Stomach (tissue), 9 donors: ENCODE measurements around the gene PCBD1. TPM values are rescaled to one million over a fixed set of nuclear protein-coding genes. Genes with fewer than 3 reads are reported as not detected.
A peak's percentile ranks its signal among the peaks of the same experiment; 100 is the strongest.

ENCODE experiments used
- DNase-seq, 2 donors: peaks; one replicate each; pipeline versions ENCODE4 v3.0.0 to v3.0.0-alpha.2; 2013 to 2019
- H3K27ac ChIP-seq, 5 donors: fragments of 200-600 bp in 4 of 5; sonication (generic) in 4 of 5; one replicate each; pipeline ENCODE4 v1.5.1; 2013 to 2019; ENCODE audit warnings: mild to moderate bottlenecking in 1 of 5, moderate library complexity in 1 of 5
- H3K27me3 ChIP-seq, 3 donors: fragments of 200-600 bp; sonication (generic); one replicate each; pipeline ENCODE4 v1.5.1; 2017 to 2019; ENCODE audit warnings: mixed run types in 1 of 3
- H3K36me3 ChIP-seq, 4 donors: fragments of 200-600 bp; sonication (generic); 1 replicate in 3 of 4; 2 replicates in 1 of 4; pipeline ENCODE4 v1.5.1; 2016 to 2019
- H3K4me1 ChIP-seq, 4 donors: fragments of 200-600 bp; sonication (generic); one replicate each; pipeline ENCODE4 v1.5.1; 2016 to 2019
- H3K4me3 ChIP-seq, 4 donors: fragments of 200-600 bp; sonication (generic) in 3 of 4; one replicate each; pipeline ENCODE4 v1.5.1; 2016 to 2019; ENCODE audit warnings: mild to moderate bottlenecking in 1 of 4
- H3K9me3 ChIP-seq, 4 donors: fragments of 200-600 bp; sonication (generic); one replicate each; pipeline ENCODE4 v1.5.1; 2016 to 2019
- EP300 ChIP-seq: sonication (generic); formaldehyde crosslinking; IDR thresholded peaks from one replicate; pipeline ENCODE4 v1.6.1; 2017; ENCODE audit warnings: antibody characterized with exemption
- POLR2A ChIP-seq, 4 donors: fragments of 450-650 bp; IDR thresholded peaks; one replicate each; pipeline ENCODE4 v1.6.1; 2016; ENCODE audit warnings: antibody characterized with exemption in 4 of 4, control low read depth in 2 of 4, mild to moderate bottlenecking in 1 of 4, moderate library complexity in 1 of 4
- POLR2AphosphoS5 ChIP-seq, 3 donors: sonication (generic); formaldehyde crosslinking; IDR thresholded peaks; one replicate each; pipeline ENCODE4 v1.6.1; 2016; ENCODE audit warnings: antibody characterized with exemption in 3 of 3
- WGBS, 5 donors: extraction: QIAGEN DNeasy Blood & Tissue Kit in 3 of 5; methylation state at CpG; one replicate each; pipeline versions ENCODE4 v1.1.5 to v1.1.7; 2013 to 2018; 5-methylcytosine and 5-hydroxymethylcytosine counted together
- intact Hi-C: fragments of 100-400 bp; cut with DNase I; formaldehyde crosslinking; loops from one replicate; pipeline ENCODE4 v1.15.1; 2023; ENCODE audit warnings: low total_unique reads
- polyA plus RNA-seq, 3 donors: library from polyadenylated mRNA; stranded (reverse); fragments of 200-250 nt; gene quantifications; one replicate each; pipeline ENCODE4 v1.2.3, GENCODE V29; 2013
- total RNA-seq, 5 donors: library from RNA; depleted of rRNA; stranded (reverse); fragments of >200 nt; gene quantifications; one replicate each; pipeline versions ENCODE4 v1.1.0 to v1.2.3, GENCODE V29; 2014 to 2016
- TF ChIP-seq, protein P1 (sequence below), 7 experiments: fragments of 450-650 bp in 4 of 7; fragments of 200-600 bp in 3 of 7; sonication (generic) in 3 of 7; IDR thresholded peaks; one replicate each; pipeline ENCODE4 v1.5.1; 2016 to 2019; ENCODE audit warnings: antibody characterized with exemption in 7 of 7, control low read depth in 2 of 7, mild to moderate bottlenecking in 1 of 7
- donor health status: healthy with polysubstance abuse.
- donor health status: Bipolar disorder and iron deficiency.
- donor health status: healthy.

PCBD1 gene
- total and polyA plus RNA-seq, 8 donors = 29.4 to 130 (median 66.1) TPM

DNA sequence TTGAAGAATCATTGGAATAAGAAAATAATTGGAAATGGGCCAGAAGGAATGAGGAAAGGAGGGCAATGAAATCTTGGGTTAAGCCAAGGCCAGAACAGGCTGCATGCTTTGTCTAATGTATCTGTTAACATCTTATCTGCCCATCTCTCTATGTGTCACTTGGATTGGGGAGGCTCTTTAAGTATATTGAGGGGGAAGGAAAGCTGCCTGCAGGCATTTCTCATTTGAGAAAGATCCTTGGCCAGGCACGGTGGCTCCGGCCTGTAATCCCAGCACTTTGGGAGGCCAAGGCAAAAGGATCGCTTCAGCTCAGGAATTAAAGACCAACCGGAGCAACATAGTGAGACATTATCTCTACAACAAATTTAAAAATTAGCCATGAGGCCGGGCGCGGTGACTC lies 14.3 kb downstream of the PCBD1 start:
- WGBS, 5 donors = 83 to 90% (median 89%) methylated on average over 7 of the region's 7 CpGs
- H3K27ac ChIP-seq = no peak overlapping the region
- TF ChIP-seq EP300 = no peak
- TF ChIP-seq, protein P1, sequence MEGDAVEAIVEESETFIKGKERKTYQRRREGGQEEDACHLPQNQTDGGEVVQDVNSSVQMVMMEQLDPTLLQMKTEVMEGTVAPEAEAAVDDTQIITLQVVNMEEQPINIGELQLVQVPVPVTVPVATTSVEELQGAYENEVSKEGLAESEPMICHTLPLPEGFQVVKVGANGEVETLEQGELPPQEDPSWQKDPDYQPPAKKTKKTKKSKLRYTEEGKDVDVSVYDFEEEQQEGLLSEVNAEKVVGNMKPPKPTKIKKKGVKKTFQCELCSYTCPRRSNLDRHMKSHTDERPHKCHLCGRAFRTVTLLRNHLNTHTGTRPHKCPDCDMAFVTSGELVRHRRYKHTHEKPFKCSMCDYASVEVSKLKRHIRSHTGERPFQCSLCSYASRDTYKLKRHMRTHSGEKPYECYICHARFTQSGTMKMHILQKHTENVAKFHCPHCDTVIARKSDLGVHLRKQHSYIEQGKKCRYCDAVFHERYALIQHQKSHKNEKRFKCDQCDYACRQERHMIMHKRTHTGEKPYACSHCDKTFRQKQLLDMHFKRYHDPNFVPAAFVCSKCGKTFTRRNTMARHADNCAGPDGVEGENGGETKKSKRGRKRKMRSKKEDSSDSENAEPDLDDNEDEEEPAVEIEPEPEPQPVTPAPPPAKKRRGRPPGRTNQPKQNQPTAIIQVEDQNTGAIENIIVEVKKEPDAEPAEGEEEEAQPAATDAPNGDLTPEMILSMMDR (IDR thresholded peaks at IDR 0.05) = no peak
- TF ChIP-seq POLR2A (IDR thresholded peaks at IDR 0.05) = no peak
- TF ChIP-seq POLR2AphosphoS5 (IDR thresholded peaks at IDR 0.05) = no peak
- H3K4me3 ChIP-seq = no peak overlapping the region
- H3K27me3 ChIP-seq = no peaks in the 10 kb centered on the region
- peaks cover 34 to 97% (median 90%) of the 10 kb centered on the region in 4 donors for H3K36me3 ChIP-seq
- intact Hi-C loops = loop anchor here (10.0 kb wide), 1 partner anchor 329 kb away; no protein-coding TSS in a partner anchor
- no peak for DNase-seq
- no peaks in the 10 kb centered on the region for H3K9me3 ChIP-seq
- peaks cover 0 to 5% (median 0%) of the 10 kb centered on the region in 4 donors for H3K4me1 ChIP-seq

DNA sequence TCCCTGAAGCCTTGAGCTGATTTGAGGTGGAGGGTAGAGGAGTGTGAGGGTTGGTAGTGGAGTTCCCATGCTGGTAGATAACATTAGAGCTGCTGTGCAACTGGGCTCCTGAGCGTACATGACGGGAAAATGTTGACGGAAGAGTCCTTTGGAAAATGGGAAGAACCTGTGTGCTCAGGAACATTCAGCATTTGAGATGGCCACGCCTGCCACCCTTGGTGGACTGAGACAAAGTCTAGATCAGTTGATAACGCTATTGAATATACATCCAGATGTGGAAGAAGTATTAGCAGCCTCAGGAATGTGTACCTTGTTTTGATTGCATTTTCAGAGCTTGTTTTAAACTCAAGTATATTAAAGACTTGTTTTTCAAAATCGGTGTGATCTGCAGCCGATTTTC lies 16.1 kb downstream of the PCBD1 start:
- intact Hi-C loops = loop anchor here (10.0 kb wide), 1 partner anchor 327 kb away; no protein-coding TSS in a partner anchor

DNA sequence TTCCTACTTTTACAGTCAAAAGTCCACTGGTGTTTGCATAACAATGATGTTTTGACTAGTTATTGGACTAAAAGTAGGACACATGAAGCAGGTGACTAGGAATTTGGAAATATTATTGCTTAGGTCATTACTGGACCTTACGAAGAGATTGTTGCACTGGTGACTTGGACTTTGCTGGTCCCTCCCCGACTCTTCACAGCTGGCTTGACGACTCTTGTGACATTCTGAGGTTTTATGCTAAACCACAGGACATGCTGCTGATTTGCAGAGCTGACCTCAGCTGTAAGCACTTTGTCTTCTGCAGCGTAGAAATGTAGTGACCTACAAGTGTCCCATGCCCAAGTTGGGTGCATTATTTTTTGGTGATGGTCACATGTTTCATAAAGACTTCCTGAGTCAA lies 21.9 kb downstream of the PCBD1 start:
- Histone ChIP-seq H3K4me3 (no peak overlapping the region), H3K9me3 (no peaks in the 10 kb centered on the region), H3K36me3 (peaks cover 14 to 68% (median 51%) of the 10 kb centered on the region in 4 donors), H3K27ac (no peak overlapping the region), H3K27me3 (no peaks in the 10 kb centered on the region), H3K4me1 (peaks cover 0 to 8% (median 0%) of the 10 kb centered on the region in 4 donors)
- TF ChIP-seq POLR2AphosphoS5 (IDR thresholded peaks at IDR 0.05) (no peak), POLR2A (IDR thresholded peaks at IDR 0.05) (no peak), EP300 (no peak)
- TF ChIP-seq, protein P1 (IDR thresholded peaks at IDR 0.05) = no peak
- intact Hi-C loops = no loop called here
- WGBS, 5 donors = 74 to 95% (median 84%) methylated on average over 4 of the region's 4 CpGs
- peak in 1 of 2 donors; percentile 41 for DNase-seq

More for the DNA sequence above, 16.1 kb downstream of the PCBD1 start:
- DNase-seq = no peak
- no peaks in the 10 kb centered on the region for H3K9me3 ChIP-seq
- peaks cover 0 to 2% (median 0%) of the 10 kb centered on the region in 4 donors for H3K4me1 ChIP-seq
- no peak for TF ChIP-seq POLR2AphosphoS5 (IDR thresholded peaks at IDR 0.05)
- no peak for TF ChIP-seq EP300
- TF ChIP-seq, protein P1 (IDR thresholded peaks at IDR 0.05) = no peak
- TF ChIP-seq POLR2A (IDR thresholded peaks at IDR 0.05) = no peak
- H3K4me3 ChIP-seq = no peak overlapping the region
- peaks cover 32 to 86% (median 79%) of the 10 kb centered on the region in 4 donors for H3K36me3 ChIP-seq
- 87 to 94% (median 90%) methylated on average over 7 of the region's 7 CpGs for WGBS, 5 donors
- H3K27ac ChIP-seq = no peak overlapping the region
- H3K27me3 ChIP-seq = no peaks in the 10 kb centered on the region

DNA sequence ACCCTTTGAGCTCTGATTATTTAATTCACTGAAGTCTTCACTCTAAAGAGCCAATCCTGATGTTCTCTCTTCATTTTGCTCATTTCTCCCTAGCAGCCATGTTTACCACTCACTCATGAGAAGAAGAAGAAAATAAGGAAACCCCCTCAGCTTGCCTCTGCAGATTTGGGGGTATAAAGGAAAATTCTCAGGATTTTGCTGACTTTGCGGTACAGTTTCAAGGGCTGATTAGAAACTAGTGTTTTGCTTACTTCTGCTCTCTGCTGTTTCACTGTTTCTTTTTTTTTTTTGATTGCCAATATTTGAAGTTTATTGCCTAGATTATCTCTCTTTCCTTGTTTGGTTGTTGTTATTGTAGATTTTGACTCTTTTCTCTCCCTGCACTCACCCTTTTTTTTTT lies 23.4 kb downstream of the PCBD1 start:
- no peak for DNase-seq
- Histone ChIP-seq H3K36me3 (peaks cover 14 to 70% (median 51%) of the 10 kb centered on the region in 4 donors), H3K27ac (no peak overlapping the region), H3K4me1 (peaks cover 0 to 8% (median 0%) of the 10 kb centered on the region in 4 donors), H3K4me3 (no peak overlapping the region), H3K27me3 (no peaks in the 10 kb centered on the region), H3K9me3 (no peaks in the 10 kb centered on the region)
- no peak for TF ChIP-seq EP300
- TF ChIP-seq POLR2A (IDR thresholded peaks at IDR 0.05) = no peak
- TF ChIP-seq, protein P1 (IDR thresholded peaks at IDR 0.05) = no peak
- TF ChIP-seq POLR2AphosphoS5 (IDR thresholded peaks at IDR 0.05) = no peak
- WGBS, 5 donors = 90 to 100% (median 95%) methylated on average over 1 of the region's 1 CpG
- intact Hi-C loops = no loop called here
